GM06990 (cell line): ENCODE data around the gene MANBA.
A peak's percentile ranks its signal among the peaks of the same experiment; 100 is the strongest.

Experiments used
- DNase-seq: peaks from one replicate; pipeline ENCODE4 v3.0.0-alpha.2; 2011; ENCODE audit not compliant: insufficient read length; ENCODE audit errors: extremely low read depth
- H3K27me3 ChIP-seq: replicated peaks from 2 replicates; pipeline ENCODE4 v1.6.0; 2011; ENCODE audit warnings: low read length; ENCODE audit not compliant: control insufficient read depth, insufficient read depth
- H3K36me3 ChIP-seq: 2 replicates; pipeline ENCODE4 v1.5.1; 2011; ENCODE audit warnings: low read length; ENCODE audit not compliant: control insufficient read depth, insufficient read depth
- H3K4me3 ChIP-seq: replicated peaks from 2 replicates; pipeline ENCODE4 v1.5.1; 2011; ENCODE audit warnings: low read depth, mild to moderate bottlenecking, control low read depth, low read length
- CTCF ChIP-seq: IDR thresholded peaks from 2 replicates; pipeline ENCODE4 v1.5.1; 2011; ENCODE audit warnings: low read length, control low read depth, mild to moderate bottlenecking, inconsistent platforms; ENCODE audit not compliant: insufficient read depth, poor library complexity, severe bottlenecking

Gene MANBA

DNA sequence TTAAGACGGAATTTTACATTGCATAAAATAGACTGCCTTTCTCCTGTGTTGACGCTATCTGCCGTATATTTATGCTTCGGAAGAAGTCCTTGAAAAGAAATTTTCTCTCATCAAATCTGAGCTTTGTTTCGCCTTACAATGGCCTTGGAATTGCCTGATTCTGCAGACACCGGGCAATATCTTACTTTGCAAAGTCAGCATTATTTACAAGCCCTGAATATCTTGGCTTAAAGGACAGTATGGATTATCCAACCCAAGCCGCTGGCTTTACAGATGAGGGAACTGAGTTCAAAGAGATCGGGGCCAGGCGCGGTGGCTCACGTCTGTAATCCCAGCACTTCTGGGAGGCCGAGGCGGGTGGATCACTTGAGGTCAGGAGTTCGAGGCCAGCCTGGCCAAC, 1.1 kb upstream of the MANBA start:
- H3K4me3 ChIP-seq = no peak overlapping the region
- no peaks in the 10 kb centered on the region for H3K27me3 ChIP-seq

GRCh38 chr4:102761296-102761701, 531 bp upstream of the MANBA start:
- no peak for TF ChIP-seq CTCF
- no peaks in the 10 kb centered on the region for H3K36me3 ChIP-seq
- no peak for DNase-seq

More for the DNA sequence above, 1.1 kb upstream of the MANBA start:
- H3K36me3 ChIP-seq = no peaks in the 10 kb centered on the region
- no peak for DNase-seq
- TF ChIP-seq CTCF = no peak

GRCh38 chr4:102759831-102760644, 730 bp downstream of the MANBA start:
- H3K27me3 ChIP-seq = no peaks in the 10 kb centered on the region
- peak overlapping the region; percentile 95 for H3K4me3 ChIP-seq
- no peak for DNase-seq
- TF ChIP-seq CTCF = no peak
- no peaks in the 10 kb centered on the region for H3K36me3 ChIP-seq

More at GRCh38 chr4:102761296-102761701, 531 bp upstream of the MANBA start:
- Histone ChIP-seq H3K27me3 (no peaks in the 10 kb centered on the region), H3K4me3 (peak overlapping the region; percentile 95)

DNA sequence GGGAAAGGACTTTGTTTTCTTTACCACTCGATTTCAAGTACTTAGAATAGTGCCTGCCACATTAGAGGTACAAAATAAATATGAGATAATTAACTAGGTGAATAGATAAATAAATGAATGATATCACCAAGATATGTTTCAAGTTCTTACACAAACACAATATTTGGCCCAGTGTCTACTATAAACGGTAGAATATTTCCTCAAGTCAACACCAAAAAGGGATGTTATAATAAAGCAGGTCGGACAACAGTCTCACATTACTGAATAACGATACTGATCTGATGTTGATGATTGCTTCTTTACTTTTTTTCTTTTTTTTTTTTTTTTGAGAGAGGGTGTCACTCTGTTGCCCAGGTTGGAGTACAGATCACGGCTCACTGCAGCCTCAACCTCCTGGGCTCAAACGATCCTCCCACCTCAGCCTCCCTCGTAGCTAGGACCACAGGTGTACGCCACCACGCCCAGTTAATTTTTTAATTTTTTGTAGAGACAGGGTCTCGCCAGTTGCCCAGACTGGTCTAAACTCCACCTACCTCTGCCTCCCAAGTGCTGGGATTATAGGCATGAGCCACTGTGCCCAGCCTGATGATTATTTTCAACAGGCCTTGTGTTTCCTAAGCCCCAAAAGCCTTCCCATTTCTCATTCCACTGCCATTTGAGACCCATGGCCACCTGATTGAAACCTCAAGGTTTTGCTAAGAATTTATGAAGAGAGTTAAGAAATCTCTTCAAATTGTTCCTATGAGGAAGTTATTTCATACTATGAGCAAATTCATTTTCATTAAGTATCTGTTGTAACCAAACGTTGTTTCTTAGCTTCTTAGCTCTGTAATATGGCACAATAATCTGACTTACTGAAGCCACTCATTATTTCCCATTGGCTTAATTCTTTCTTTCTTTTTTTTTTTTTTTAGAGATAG, 2.3 kb downstream of the MANBA start:
- no peak overlapping the region for H3K4me3 ChIP-seq
- H3K27me3 ChIP-seq = no peaks in the 10 kb centered on the region
- H3K36me3 ChIP-seq = no peaks in the 10 kb centered on the region
- TF ChIP-seq CTCF = no peak
- no peak for DNase-seq

GRCh38 chr4:102757681-102758080, 3.1 kb downstream of the MANBA start:
- no peak for TF ChIP-seq CTCF
- no peaks in the 10 kb centered on the region for H3K36me3 ChIP-seq

More at GRCh38 chr4:102757681-102758080, 3.1 kb downstream of the MANBA start:
- H3K27me3 ChIP-seq = no peaks in the 10 kb centered on the region
- H3K4me3 ChIP-seq = no peak overlapping the region
- DNase-seq = no peak
